Activated CD8-positive, alpha-beta T cell treated with anti-CD3 and anti-CD28 coated beads for 36 hours (primary cell): ENCODE results near the gene OR6J1. TPM values are rescaled to one million over a fixed set of nuclear protein-coding genes. Genes with fewer than 3 reads are reported as not detected.
A peak's percentile ranks its signal among the peaks of the same experiment; 100 is the strongest.

Experiments used
- ATAC-seq: fragments of 200-7000 bp; cut with Tn5 transposase; one replicate; pipeline ENCODE4 v1.10.0; 2021; ENCODE audit warnings: mild to moderate bottlenecking, moderate library complexity
- CTCF ChIA-PET: fragments of 350-600 bp; sonication (Branson Sonifier 250); formaldehyde crosslinking; loops from one replicate; lab custom pipeline; 2021; ENCODE audit warnings: antibody characterized with exemption; lab: Charles Lee
- POLR2A ChIA-PET: fragments of 350-600 bp; sonication (Branson Sonifier 250); formaldehyde crosslinking; loops from one replicate; lab custom pipeline; 2021; ENCODE audit warnings: antibody characterized with exemption; lab: Charles Lee
- DNase-seq: peaks from one replicate; pipeline ENCODE4 v3.0.0-alpha.2; 2020
- H3K27ac Mint-ChIP-seq: one replicate; pipeline ENCODE4 v1.8.0; 2021; ENCODE audit warnings: mild to moderate bottlenecking, mixed read lengths
- H3K27me3 Mint-ChIP-seq: one replicate; pipeline ENCODE4 v1.8.0; 2021; ENCODE audit warnings: mixed read lengths
- H3K36me3 Mint-ChIP-seq: one replicate; pipeline ENCODE4 v1.8.0; 2021; ENCODE audit warnings: low read depth, mixed read lengths
- H3K4me1 Mint-ChIP-seq: one replicate; pipeline ENCODE4 v1.8.0; 2021; ENCODE audit warnings: low read depth, mixed read lengths
- H3K4me3 Mint-ChIP-seq: one replicate; pipeline ENCODE4 v1.8.0; 2021; ENCODE audit warnings: mild to moderate bottlenecking, moderate library complexity, mixed read lengths
- H3K9me3 Mint-ChIP-seq: one replicate; pipeline ENCODE4 v1.8.0; 2021; ENCODE audit warnings: mixed read lengths
- CTCF ChIP-seq: fragments of 200-600 bp; IDR thresholded peaks from one replicate; pipeline ENCODE4 v1.8.0; 2022; ENCODE audit warnings: antibody characterized with exemption, mild to moderate bottlenecking
- intact Hi-C: fragments of 100-400 bp; cut with micrococcal nuclease; formaldehyde crosslinking; loops from one replicate; pipeline ENCODE4 v1.10.0; 2022
- total RNA-seq, 2 experiments: library from RNA; stranded (reverse); gene quantifications; one replicate each; pipeline ENCODE4 v1.2.3, GENCODE V29; 2021

OR6J1 gene
- total RNA-seq, 2 experiments from 2014 or later: not detected

- no peak for TF ChIP-seq CTCF
- CTCF ChIA-PET: interaction anchor here (1.2 to 5.4 kb wide), 14 partner anchors 9 to 834 kb away, joined by 3 to 45 read pairs (median 6); partner anchors contain the start of genes DAD1 and OXA1L
- Mint-ChIP-seq H3K27ac (no peak overlapping the region), H3K4me1 (no peaks in the 10 kb centered on the region), H3K36me3 (no peaks in the 10 kb centered on the region), H3K9me3 (no peaks in the 10 kb centered on the region), H3K27me3 (no peaks in the 10 kb centered on the region), H3K4me3 (no peak overlapping the region)
- DNase-seq (no peak), ATAC-seq (no peak)
- intact Hi-C loops: no loop called here
- POLR2A ChIA-PET: no interaction called here
Observed at GRCh38 chr14:22658946-22659345, 14.8 kb upstream of the OR6J1 start.

- intact Hi-C loops: no loop called here
- Mint-ChIP-seq H3K36me3 (no peaks in the 10 kb centered on the region), H3K4me3 (no peak overlapping the region), H3K4me1 (no peaks in the 10 kb centered on the region), H3K27ac (no peak overlapping the region), H3K9me3 (no peaks in the 10 kb centered on the region), H3K27me3 (no peaks in the 10 kb centered on the region)
- ChIA-PET POLR2A (interaction anchor here (0.6 kb wide), 1 partner anchor 108 kb away, joined by 3 read pairs; the partner anchor contains the start of gene OXA1L), CTCF (interaction anchor here (1.0 to 5.4 kb wide), 10 partner anchors 9 to 215 kb away, joined by 3 to 45 read pairs (median 4); no protein-coding TSS in a partner anchor)
- TF ChIP-seq CTCF: peak; percentile 9
- DNase-seq (no peak), ATAC-seq (no peak)
Observed at GRCh38 chr14:22657861-22658260, 13.7 kb upstream of the OR6J1 start.

DNA sequence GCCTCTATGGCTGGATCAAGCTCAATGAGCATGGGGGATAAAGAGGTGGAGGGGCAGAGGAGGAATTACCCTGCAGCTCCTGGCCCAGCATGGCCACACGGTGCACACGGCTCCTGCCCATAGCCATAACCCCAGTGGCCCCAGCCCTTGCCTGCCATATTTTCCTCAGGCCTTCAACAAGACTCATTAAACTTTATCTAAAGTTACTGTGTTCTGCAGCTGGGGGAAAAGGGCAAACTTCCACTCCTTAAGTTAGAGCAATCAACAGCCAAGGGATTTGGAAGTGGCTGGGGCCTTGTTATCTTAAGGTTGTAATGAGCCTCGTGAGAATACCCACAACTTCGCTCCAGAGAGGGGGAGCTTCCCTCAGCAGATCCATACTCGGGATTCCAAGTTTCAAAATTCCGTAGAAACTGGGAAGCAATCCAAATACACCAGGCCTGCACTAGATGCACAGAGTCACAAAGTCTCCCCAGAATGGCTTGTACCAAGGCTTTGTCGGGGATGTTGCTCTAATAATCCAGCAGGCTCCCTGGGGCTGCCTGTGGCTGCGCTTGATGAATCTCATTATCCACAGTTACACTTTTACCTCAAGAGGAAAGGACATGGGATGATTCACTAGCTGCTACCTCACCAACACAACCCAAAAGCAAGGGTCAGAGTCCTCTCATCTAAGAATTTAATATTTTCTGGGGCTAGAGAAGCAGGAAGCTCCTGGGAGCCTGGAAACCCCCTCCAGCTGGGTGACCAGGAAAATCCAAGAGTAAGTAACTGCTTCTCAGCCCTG lies 13.0 kb upstream of the OR6J1 start:
- intact Hi-C loops: no loop called here
- CTCF ChIA-PET: interaction anchor here (1.0 to 5.4 kb wide), 9 partner anchors 32 to 216 kb away, joined by 3 to 45 read pairs (median 3); no protein-coding TSS in a partner anchor
- Mint-ChIP-seq H3K27ac (no peak overlapping the region), H3K4me1 (no peaks in the 10 kb centered on the region), H3K27me3 (no peaks in the 10 kb centered on the region), H3K4me3 (no peak overlapping the region), H3K9me3 (no peaks in the 10 kb centered on the region), H3K36me3 (no peaks in the 10 kb centered on the region)
- ATAC-seq (no peak), DNase-seq (no peak)
- TF ChIP-seq CTCF: no peak
- POLR2A ChIA-PET: interaction anchor here (0.7 kb wide), 1 partner anchor 87 kb away, joined by 3 read pairs; no protein-coding TSS in a partner anchor

GRCh38 chr14:22656226-22656625 lies 12.1 kb upstream of the OR6J1 start:
- Mint-ChIP-seq H3K36me3 (no peaks in the 10 kb centered on the region), H3K27ac (no peak overlapping the region), H3K4me1 (no peaks in the 10 kb centered on the region), H3K27me3 (no peaks in the 10 kb centered on the region), H3K4me3 (no peak overlapping the region), H3K9me3 (no peaks in the 10 kb centered on the region)
- CTCF ChIA-PET: interaction anchor here (1.4 to 5.4 kb wide), 3 partner anchors 33 to 85 kb away, joined by 3 to 45 read pairs (median 4); no protein-coding TSS in a partner anchor
- POLR2A ChIA-PET: no interaction called here
- TF ChIP-seq CTCF: no peak
- intact Hi-C loops: no loop called here
- DNase-seq (no peak), ATAC-seq (no peak)
